Pancreas (tissue), 10 donors: ENCODE measurements around the gene STK11. TPM values are rescaled to one million over a fixed set of nuclear protein-coding genes. Genes with fewer than 3 reads are reported as not detected.
"Not testable (repeated sequence)": the region's sequence is repeated elsewhere in the genome, so short reads cannot be mapped to it uniquely, and the experiment has no call there.

Experiments
- ATAC-seq, 4 donors: fragments of 200-7000 bp; cut with Tn5 transposase; one replicate each; pipeline versions ENCODE4 v1.8.0 to v1.9.1; 2020; ENCODE audit warnings: mild to moderate bottlenecking in 4 of 4, moderate library complexity in 4 of 4
- DNase-seq, 6 donors: peaks; one replicate each; pipeline ENCODE4 v3.0.0-alpha.2; 2020
- FAIRE-seq: peaks from 2 replicates; lab custom pipeline; 2012; peaks lifted over from hg19 to GRCh38; lab: Jason Lieb, UNC
- H3K27ac ChIP-seq, 4 donors: fragments of 200-600 bp; sonication (generic); 1 replicate in 3 of 4; 2 replicates in 1 of 4; pipeline versions ENCODE4 v1.5.0 to v1.8.0; 2020
- H3K27me3 ChIP-seq, 4 donors: fragments of 200-600 bp; one replicate each; pipeline ENCODE4 v1.8.0; 2021
- H3K36me3 ChIP-seq, 3 donors: fragments of 200-600 bp; sonication (generic) in 1 of 3; one replicate each; pipeline versions ENCODE4 v1.5.0 to v1.8.0; 2020 to 2021
- H3K4me1 ChIP-seq, 3 donors: fragments of 200-600 bp; one replicate each; pipeline ENCODE4 v1.8.0; 2021
- H3K4me3 ChIP-seq, 4 donors: fragments of 200-600 bp; sonication (generic) in 2 of 4; one replicate each; pipeline versions ENCODE4 v1.5.0 to v1.8.0; 2020 to 2021
- H3K9me3 ChIP-seq, 4 donors: fragments of 200-600 bp; one replicate each; pipeline ENCODE4 v1.8.0; 2021
- WGBS, 2 donors: extraction: QIAGEN DNeasy Blood & Tissue Kit; methylation state at CpG; one replicate each; pipeline ENCODE4 v1.1.7; 2013; 5-methylcytosine and 5-hydroxymethylcytosine counted together
- intact Hi-C, 3 donors: fragments of 100-400 bp; cut with DNase I; formaldehyde crosslinking; loops; one replicate each; pipeline versions ENCODE4 v1.11.1 to v1.14.2; 2022
- polyA plus RNA-seq, 2 donors: library from polyadenylated mRNA; stranded (reverse); fragments of 200-250 nt; gene quantifications; one replicate each; pipeline ENCODE4 v1.2.3, GENCODE V29; 2013
- total RNA-seq, 6 donors: library from RNA; stranded (reverse); fragmentation: NEBNext Ultra II Directional in 4 of 6; extraction: Animal tissue kit (Norgen Biotek cat#: 25700) in 4 of 6; gene quantifications; one replicate each; pipeline versions ENCODE4 v1.2.1 to v1.2.4, GENCODE V29; 2021 to 2023
- TF ChIP-seq, protein P1 (sequence below), 4 donors: fragments of 200-600 bp; sonication (generic) in 3 of 4; IDR thresholded peaks; one replicate each; pipeline versions ENCODE4 v1.5.0 to v1.8.0; 2021; ENCODE audit warnings: antibody characterized with exemption in 4 of 4
- donor health status: healthy with polysubstance abuse.
- donor health status: DM: no; HTN: no; CAD: no; lungs with moderate emphysema.
- donor health status: DM: no; HTN: no; CAD: no.
- donor health status: control.
- donor health status: control.
- donor health status: Bipolar disorder and iron deficiency.
- donor health status: DM: yes; HTN: yes; CAD: no.
- donor health status: DM: no; HTN: no; CAD: no.
- donor health status: DM: no; HTN: no; CAD: no.
- donor health status: DM: yes; HTN: yes; CAD: no.

STK11 gene
- total and polyA plus RNA-seq, 8 donors, result 20.1 to 62.2 (median 24.8) TPM

DNA sequence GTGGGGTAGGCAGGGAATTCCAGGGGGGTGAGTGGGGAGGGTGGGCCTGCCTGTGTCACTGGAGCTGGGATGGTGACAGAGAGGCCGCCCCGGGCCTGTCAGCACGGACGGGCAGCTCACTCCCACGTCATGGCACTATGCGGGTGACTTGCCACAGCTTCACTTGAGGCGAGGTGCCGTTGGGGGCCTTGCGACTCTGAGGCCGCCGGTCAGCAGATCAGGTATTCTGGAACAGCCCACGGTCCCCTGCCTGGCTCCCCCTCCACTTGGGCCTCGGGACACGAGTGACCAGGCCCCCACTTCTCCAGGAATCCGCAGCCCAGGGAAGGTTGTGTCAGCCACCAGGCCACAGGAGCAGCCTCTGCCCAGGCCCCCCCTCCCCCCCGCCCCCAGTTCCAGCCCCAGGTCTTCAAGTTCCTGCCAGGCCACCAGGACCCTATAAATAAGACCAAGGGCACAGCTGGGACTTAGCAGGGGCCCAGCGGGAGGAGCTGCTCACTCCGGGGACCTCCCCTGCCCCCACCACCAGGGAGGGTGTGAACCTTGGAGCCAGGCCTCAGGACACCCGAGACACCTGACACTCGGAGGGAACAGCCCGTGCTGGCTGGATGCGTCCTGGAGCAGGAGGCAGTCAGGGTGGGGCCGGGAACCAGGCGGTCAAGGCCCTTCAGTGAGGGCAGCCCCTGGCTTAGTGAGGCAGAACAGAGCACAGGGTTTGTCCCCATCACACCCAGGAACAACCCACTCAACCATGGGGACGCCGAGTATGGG is 40.1 kb downstream of the STK11 start:
- Histone ChIP-seq H3K9me3 (no peaks in the 10 kb centered on the region), H3K27me3 (no peaks in the 10 kb centered on the region), H3K4me1 (peaks cover 44 to 54% (median 52%) of the 10 kb centered on the region in 3 donors), H3K4me3 (peak overlapping the region in 1 of 4 donors; percentile 23), H3K36me3 (no peaks in the 10 kb centered on the region), H3K27ac (peak overlapping the region; percentile 49 to 79 (median 67))
- ATAC-seq (no peak), FAIRE-seq (no peak), DNase-seq (peak in 5 of 6 donors; percentile 60 to 87 (median 62))
- TF ChIP-seq, protein P1, sequence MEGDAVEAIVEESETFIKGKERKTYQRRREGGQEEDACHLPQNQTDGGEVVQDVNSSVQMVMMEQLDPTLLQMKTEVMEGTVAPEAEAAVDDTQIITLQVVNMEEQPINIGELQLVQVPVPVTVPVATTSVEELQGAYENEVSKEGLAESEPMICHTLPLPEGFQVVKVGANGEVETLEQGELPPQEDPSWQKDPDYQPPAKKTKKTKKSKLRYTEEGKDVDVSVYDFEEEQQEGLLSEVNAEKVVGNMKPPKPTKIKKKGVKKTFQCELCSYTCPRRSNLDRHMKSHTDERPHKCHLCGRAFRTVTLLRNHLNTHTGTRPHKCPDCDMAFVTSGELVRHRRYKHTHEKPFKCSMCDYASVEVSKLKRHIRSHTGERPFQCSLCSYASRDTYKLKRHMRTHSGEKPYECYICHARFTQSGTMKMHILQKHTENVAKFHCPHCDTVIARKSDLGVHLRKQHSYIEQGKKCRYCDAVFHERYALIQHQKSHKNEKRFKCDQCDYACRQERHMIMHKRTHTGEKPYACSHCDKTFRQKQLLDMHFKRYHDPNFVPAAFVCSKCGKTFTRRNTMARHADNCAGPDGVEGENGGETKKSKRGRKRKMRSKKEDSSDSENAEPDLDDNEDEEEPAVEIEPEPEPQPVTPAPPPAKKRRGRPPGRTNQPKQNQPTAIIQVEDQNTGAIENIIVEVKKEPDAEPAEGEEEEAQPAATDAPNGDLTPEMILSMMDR (IDR thresholded peaks at IDR 0.05), result no peak
- 41 to 45% methylated on average over 25 to 26 of the region's 26 CpGs for WGBS, 2 donors
- intact Hi-C loops, result loop anchor here in 1 of 3 donors (2.0 kb wide), 1 partner anchor 21 kb away; no protein-coding TSS in a partner anchor

GRCh38 chr19:1246265-1247087 is 40.9 kb downstream of the STK11 start:
- H3K36me3 ChIP-seq, H3K27me3 ChIP-seq, ATAC-seq, FAIRE-seq, intact Hi-C loops, H3K9me3 ChIP-seq, H3K4me3 ChIP-seq: not testable (repeated sequence)
- peak overlapping the region; percentile 8 to 79 (median 60) for H3K27ac ChIP-seq
- peak in 5 of 6 donors; percentile 57 to 87 (median 65) for DNase-seq
- H3K4me1 ChIP-seq, result peaks cover 39 to 46% (median 45%) of the 10 kb centered on the region in 3 donors
- 73 to 81% methylated on average over 25 to 27 of the region's 27 CpGs for WGBS, 2 donors

GRCh38 chr19:1247748-1248138 is 42.2 kb downstream of the STK11 start:
- Histone ChIP-seq H3K9me3 (no peaks in the 10 kb centered on the region), H3K4me1 (peaks cover 36 to 41% (median 39%) of the 10 kb centered on the region in 3 donors), H3K27ac (peak overlapping the region; percentile 95 to 97 (median 96)), H3K27me3 (no peaks in the 10 kb centered on the region), H3K36me3 (no peaks in the 10 kb centered on the region), H3K4me3 (peak overlapping the region; percentile 51 to 96 (median 76))
- TF ChIP-seq, protein P1 (IDR thresholded peaks at IDR 0.05), result no peak
- 57 to 59% methylated on average over 8 of the region's 8 CpGs for WGBS, 2 donors
- FAIRE-seq (no peak), DNase-seq (peak in 2 of 6 donors; percentile 54 to 86), ATAC-seq (peak in 1 of 4 donors; percentile 1)
- intact Hi-C loops, result no loop called here

DNA sequence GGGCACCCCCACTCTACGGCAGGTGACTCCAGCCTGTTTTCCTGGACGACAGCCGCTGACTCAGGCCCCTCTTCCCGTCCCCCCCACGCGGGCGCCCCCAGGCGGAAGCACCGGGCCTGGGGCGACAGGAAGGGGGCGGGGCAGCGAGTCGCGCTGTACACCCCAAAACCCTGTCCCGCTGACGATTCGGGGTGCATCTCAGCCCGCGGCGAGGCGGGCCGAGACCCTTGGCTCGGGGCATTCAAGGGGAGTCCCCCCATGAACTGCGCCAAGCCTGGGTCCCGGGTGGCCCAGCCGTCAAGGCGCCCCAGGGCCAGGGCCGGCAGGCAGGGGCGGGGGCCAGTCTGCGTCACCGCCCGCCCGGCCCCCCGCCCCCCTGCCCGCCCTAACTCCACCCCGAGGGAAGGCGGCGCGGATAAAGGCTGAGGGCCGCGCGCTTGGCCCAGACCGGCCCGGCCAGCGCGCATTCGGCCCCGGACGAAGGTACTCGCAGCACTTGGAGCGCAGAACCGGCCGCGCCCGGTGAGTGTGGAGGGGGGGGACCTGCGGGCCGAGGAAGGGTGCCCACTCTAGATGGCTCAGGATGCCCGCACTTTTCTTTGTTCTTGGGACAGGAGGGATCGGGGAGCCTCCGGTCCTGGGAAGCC is 42.7 kb downstream of the STK11 start, which contains the start of gene MIDN:
TSS of gene MIDN (plus strand) at position 445 of the 647 bp plus-strand sequence. CDS start 1,714 bp downstream, outside the sequence.
- WGBS, 2 donors, result 1% methylated on average over 33 to 60 of the region's 60 CpGs

More for the DNA sequence above, 42.7 kb downstream of the STK11 start, which contains the start of gene MIDN:
- Histone ChIP-seq H3K4me1 (peaks cover 33 to 36% (median 34%) of the 10 kb centered on the region in 3 donors), H3K9me3 (no peaks in the 10 kb centered on the region), H3K4me3 (peak within 1 kb of the TSS; percentile 51 to 96 (median 76)), H3K27ac (peak within 1 kb of the TSS; percentile 95 to 97 (median 96)), H3K27me3 (no peaks in the 10 kb centered on the region), H3K36me3 (no peaks in the 10 kb centered on the region)
- TF ChIP-seq, protein P1 (IDR thresholded peaks at IDR 0.05), result no peak
- DNase-seq, result peak in 5 of 6 donors; percentile 85 to 93 (median 88)
- intact Hi-C loops, result no loop called here
- FAIRE-seq, result no peak
- peak; percentile 19 to 39 (median 32) for ATAC-seq
